ENCODE results near the gene CD28.

CD28 gene

DNA sequence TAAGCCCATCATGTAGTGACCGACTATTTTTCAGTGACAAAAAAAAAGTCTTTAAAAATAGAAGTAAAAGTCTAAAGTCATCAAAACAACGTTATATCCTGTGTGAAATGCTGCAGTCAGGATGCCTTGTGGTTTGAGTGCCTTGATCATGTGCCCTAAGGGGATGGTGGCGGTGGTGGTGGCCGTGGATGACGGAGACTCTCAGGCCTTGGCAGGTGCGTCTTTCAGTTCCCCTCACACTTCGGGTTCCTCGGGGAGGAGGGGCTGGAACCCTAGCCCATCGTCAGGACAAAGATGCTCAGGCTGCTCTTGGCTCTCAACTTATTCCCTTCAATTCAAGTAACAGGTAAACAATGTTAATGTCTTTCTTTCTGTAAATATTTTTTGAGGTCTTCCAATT lies at the start of gene CD28:
Gene CD28 (plus strand): TSS at position 237 of the 400 bp plus-strand sequence. CDS start 58 bp downstream, at position 295.
- Histone ChIP-seq H3K36me3 (ENCODE audit: control insufficient read depth, insufficient read depth, low read length) (no peaks in the 10 kb centered on the region), H3K27ac (ENCODE audit: low read length) (no peak within 1 kb of the TSS), H3K4me3 (ENCODE audit: low read length) (no peak within 1 kb of the TSS), H3K4me1 (ENCODE audit: control insufficient read depth, insufficient read depth, low read length) (no peaks in the 10 kb centered on the region; the same call in 1 of the 2 replicates), H3K27me3 (ENCODE audit: control insufficient read depth, insufficient read depth, low read length) (no peaks in the 10 kb centered on the region), H3K9me3 (ENCODE audit: control insufficient read depth, insufficient read depth, low read length) (no peaks in the 10 kb centered on the region)
- DNase-seq (ENCODE audit: low read depth, low spot score) = no peak
- no CpG with 5 or more reads among the region's 9 CpGs for WGBS (ENCODE audit: insufficient coverage, insufficient read length)

DNA sequence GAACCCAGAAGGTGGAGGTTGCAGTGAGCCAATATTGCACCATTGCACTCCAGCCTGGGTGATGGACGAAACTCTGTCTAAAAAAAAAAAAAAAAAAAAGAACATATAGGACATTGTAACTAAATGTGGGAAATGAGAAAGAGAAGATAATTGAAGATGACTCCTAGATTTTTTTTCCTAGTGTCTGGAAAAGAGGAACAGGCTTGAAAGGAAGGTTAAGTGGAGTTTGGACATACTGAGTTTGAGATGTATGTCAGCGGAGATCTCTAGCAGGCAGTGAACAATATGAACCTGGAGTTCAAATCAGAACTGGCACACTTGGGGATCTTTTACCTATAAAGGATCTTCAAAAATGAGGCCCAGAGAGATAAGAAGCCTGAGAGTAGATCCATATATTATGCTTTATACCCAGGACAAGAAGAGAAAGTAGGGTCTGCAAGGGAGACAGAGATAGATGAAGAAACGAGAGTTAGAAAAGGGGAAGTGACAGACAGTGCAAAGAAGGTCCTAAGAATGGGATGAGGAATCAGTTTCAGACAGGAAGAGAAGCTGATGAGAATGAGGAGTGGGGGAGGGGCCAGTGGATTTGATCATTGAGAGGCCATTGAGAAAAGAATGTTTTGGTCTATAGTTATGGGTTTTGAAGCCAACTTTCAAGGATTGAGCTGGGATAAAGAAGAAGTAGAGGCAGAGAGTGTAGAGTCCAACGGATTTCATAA lies 46.9 kb upstream of the CD28 start:
- no peaks in the 10 kb centered on the region for H3K36me3 ChIP-seq (ENCODE audit: control insufficient read depth, insufficient read depth, low read length)
- H3K27me3 ChIP-seq (ENCODE audit: control insufficient read depth, insufficient read depth, low read length) = no peaks in the 10 kb centered on the region
- no peak for DNase-seq (ENCODE audit: low read depth, low spot score)
- H3K4me3 ChIP-seq (ENCODE audit: low read length) = no peak overlapping the region
- no CpG with 5 or more reads among the region's 4 CpGs for WGBS (ENCODE audit: insufficient coverage, insufficient read length)
- H3K27ac ChIP-seq (ENCODE audit: low read length) = no peak overlapping the region
- no peaks in the 10 kb centered on the region for H3K9me3 ChIP-seq (ENCODE audit: control insufficient read depth, insufficient read depth, low read length)
- H3K4me1 ChIP-seq (ENCODE audit: control insufficient read depth, insufficient read depth, low read length) = peaks cover 4% of the 10 kb centered on the region; the same call in 1 of the 2 replicates

DNA sequence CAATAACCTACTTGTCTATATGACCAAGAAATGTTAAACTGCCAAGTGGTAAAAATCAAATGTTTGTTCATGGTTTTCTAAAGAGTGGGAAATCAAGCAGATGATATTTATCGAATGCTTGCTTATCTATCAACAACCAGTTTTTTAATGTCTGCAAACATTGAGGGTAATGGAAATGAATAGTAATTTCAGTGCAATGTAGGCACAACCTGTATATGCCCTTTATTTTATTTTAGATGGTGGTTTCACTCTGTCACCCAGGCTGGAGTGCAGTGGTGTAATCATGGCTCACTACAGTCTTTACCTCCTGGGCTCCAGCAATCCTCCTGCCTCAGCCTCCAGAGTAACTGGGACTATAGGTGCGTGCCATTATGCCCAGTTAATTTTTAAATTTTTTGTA lies 46.0 kb upstream of the CD28 start:
- WGBS (ENCODE audit: insufficient coverage, insufficient read length) = no CpG with 5 or more reads among the region's 2 CpGs
- DNase-seq (ENCODE audit: low read depth, low spot score) = no peak
- no peaks in the 10 kb centered on the region for H3K36me3 ChIP-seq (ENCODE audit: control insufficient read depth, insufficient read depth, low read length)
- H3K27me3 ChIP-seq (ENCODE audit: control insufficient read depth, insufficient read depth, low read length) = no peaks in the 10 kb centered on the region
- no peak overlapping the region for H3K4me3 ChIP-seq (ENCODE audit: low read length)
- no peaks in the 10 kb centered on the region for H3K9me3 ChIP-seq (ENCODE audit: control insufficient read depth, insufficient read depth, low read length)
- no peak overlapping the region for H3K27ac ChIP-seq (ENCODE audit: low read length)
- H3K4me1 ChIP-seq (ENCODE audit: control insufficient read depth, insufficient read depth, low read length) = peaks cover 4% of the 10 kb centered on the region; the same call in 1 of the 2 replicates

DNA sequence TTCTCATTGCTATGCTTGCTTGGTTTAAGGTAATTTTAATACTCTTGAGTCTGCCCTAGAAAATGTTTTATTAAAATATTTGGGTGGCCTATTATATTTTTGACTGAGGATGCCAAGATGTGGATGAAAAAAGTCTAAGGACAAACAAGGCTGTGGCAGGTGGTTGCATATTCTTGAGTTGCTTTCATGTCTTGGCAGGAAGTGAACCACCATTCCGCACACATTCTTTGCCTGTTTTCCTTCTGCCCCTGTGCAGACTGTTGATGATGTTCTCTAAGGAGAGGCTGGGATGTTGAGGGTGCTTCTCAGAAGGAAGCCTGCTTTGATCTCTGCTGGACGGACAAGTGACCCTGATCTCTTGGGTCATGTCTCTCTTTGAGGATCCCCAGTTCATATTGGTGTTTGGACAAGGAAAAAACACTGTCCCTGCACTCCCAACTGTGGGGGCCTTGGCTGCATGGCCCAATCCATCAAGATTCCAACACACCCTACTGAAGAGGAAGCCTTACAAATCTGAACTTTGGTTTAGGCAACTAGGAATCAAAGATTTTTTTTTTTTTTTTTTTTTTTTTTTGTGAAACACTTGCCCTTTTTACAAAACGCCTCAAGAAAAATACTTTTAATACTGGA lies 45.0 kb upstream of the CD28 start:
- Histone ChIP-seq H3K27me3 (ENCODE audit: control insufficient read depth, insufficient read depth, low read length) (no peaks in the 10 kb centered on the region), H3K36me3 (ENCODE audit: control insufficient read depth, insufficient read depth, low read length) (no peaks in the 10 kb centered on the region), H3K4me1 (ENCODE audit: control insufficient read depth, insufficient read depth, low read length) (peaks cover 4% of the 10 kb centered on the region; the same call in 1 of the 2 replicates), H3K4me3 (ENCODE audit: low read length) (no peak overlapping the region), H3K27ac (ENCODE audit: low read length) (no peak overlapping the region), H3K9me3 (ENCODE audit: control insufficient read depth, insufficient read depth, low read length) (no peaks in the 10 kb centered on the region)
- no CpG with 5 or more reads among the region's 3 CpGs for WGBS (ENCODE audit: insufficient coverage, insufficient read length)
- no peak for DNase-seq (ENCODE audit: low read depth, low spot score)

DNA sequence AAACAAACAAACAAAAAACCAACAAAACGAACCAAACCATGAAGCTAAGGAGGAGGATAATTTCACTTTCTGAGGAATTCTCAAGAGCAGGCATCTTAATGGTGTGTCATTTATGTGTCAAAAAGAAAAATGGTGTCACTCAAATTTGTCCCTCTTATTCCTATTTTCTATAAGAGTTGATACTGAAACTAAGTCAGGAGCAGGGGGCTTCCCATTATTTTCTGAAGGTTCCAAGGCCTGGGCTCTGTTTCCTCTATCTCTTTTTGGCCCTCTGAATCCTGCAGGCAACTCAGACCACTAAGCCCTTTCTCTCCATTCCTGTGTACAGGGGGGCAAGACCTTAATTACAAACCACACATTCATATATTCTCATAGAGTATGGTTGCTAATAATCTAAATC lies 44.0 kb upstream of the CD28 start:
- Histone ChIP-seq H3K27ac (ENCODE audit: low read length) (no peak overlapping the region), H3K27me3 (ENCODE audit: control insufficient read depth, insufficient read depth, low read length) (no peaks in the 10 kb centered on the region), H3K36me3 (ENCODE audit: control insufficient read depth, insufficient read depth, low read length) (no peaks in the 10 kb centered on the region), H3K4me3 (ENCODE audit: low read length) (no peak overlapping the region), H3K9me3 (ENCODE audit: control insufficient read depth, insufficient read depth, low read length) (no peaks in the 10 kb centered on the region), H3K4me1 (ENCODE audit: control insufficient read depth, insufficient read depth, low read length) (peaks cover 4% of the 10 kb centered on the region; the same call in 1 of the 2 replicates)
- WGBS (ENCODE audit: insufficient coverage, insufficient read length) = no CpG with 5 or more reads among the region's 1 CpG
- DNase-seq (ENCODE audit: low read depth, low spot score) = no peak

DNA sequence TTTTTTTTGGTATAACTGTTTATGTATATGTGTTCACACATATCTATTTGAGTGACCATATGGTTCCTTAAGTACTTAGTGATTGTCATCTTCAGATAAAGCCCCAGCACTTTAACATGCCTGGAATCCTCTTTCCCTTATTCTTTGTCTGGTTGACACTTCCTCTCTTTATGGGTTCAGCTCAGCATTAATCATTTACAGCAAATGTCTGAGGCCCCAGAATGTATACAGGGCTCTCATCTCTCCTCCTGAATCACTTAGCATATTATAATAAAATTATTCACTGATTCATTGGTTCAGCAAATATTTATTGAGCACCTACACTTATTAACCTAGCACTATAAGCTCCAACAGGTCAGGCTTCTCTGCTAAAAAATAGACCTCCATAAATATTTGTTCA lies 43.5 kb upstream of the CD28 start:
- Histone ChIP-seq H3K4me3 (ENCODE audit: low read length) (no peak overlapping the region), H3K27me3 (ENCODE audit: control insufficient read depth, insufficient read depth, low read length) (no peaks in the 10 kb centered on the region), H3K36me3 (ENCODE audit: control insufficient read depth, insufficient read depth, low read length) (no peaks in the 10 kb centered on the region), H3K27ac (ENCODE audit: low read length) (no peak overlapping the region), H3K9me3 (ENCODE audit: control insufficient read depth, insufficient read depth, low read length) (no peaks in the 10 kb centered on the region), H3K4me1 (ENCODE audit: control insufficient read depth, insufficient read depth, low read length) (peaks cover 4% of the 10 kb centered on the region; the same call in 1 of the 2 replicates)
- no peak for DNase-seq (ENCODE audit: low read depth, low spot score)

DNA sequence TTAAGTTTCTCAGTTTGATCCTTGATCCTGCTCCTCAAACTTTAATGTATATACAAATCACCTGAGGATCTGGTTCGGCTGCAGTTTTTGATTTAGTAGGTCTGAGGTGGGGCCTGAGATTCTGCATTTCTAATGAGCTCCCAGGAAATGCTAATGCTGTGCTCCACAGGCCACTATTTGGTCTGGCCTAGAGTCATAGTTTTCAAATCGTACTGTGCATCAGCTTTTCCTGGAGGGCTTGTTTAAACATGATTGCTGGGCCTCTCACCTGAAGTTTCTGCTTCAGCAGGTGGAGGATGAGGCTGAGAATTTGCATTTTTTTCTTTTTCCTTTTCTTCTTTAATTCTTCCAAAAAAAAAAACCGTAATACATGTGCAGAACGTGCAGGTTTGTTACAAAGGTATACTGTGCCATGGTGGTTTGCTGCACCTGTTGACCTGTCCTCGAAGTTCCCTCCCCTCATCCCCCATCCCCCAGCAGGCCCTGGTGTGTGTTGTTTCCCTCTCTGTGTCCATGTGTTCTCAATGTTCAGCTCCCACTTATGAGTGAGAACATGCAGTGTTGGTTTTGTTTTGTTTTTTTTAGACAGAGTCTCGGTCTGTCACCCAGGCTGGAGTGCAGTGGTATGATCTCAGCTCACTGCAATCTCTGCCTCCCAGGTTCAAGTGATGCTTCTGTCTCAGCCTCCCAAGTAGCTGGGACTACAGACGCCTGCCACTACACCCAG lies 42.2 kb upstream of the CD28 start:
- no peaks in the 10 kb centered on the region for H3K9me3 ChIP-seq (ENCODE audit: control insufficient read depth, insufficient read depth, low read length)
- H3K4me1 ChIP-seq (ENCODE audit: control insufficient read depth, insufficient read depth, low read length) = peaks cover 4% of the 10 kb centered on the region; the same call in 1 of the 2 replicates
- H3K36me3 ChIP-seq (ENCODE audit: control insufficient read depth, insufficient read depth, low read length) = no peaks in the 10 kb centered on the region
- no CpG with 5 or more reads among the region's 7 CpGs for WGBS (ENCODE audit: insufficient coverage, insufficient read length)
- no peak for DNase-seq (ENCODE audit: low read depth, low spot score)
- no peak overlapping the region for H3K4me3 ChIP-seq (ENCODE audit: low read length)
- no peak overlapping the region for H3K27ac ChIP-seq (ENCODE audit: low read length)
- H3K27me3 ChIP-seq (ENCODE audit: control insufficient read depth, insufficient read depth, low read length) = no peaks in the 10 kb centered on the region

DNA sequence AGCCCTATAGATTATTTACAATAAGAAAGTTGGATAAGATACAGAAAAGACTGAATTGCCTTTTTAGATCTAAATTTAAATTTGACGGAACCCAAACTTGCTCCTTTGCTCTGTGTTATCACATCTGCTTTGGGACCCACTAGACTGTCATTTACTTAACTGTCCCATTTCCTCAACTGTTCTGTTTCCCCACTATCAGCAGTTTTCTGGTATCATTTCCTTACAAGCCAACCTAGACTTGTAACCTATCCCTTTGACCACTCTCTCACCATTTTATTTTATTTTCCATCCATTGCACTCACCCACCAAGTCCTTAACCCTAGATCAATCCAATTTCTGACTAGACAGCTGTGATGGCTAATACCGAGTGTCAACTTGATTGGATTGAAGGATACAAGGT lies 38.6 kb upstream of the CD28 start:
- Histone ChIP-seq H3K9me3 (ENCODE audit: control insufficient read depth, insufficient read depth, low read length) (no peaks in the 10 kb centered on the region), H3K36me3 (ENCODE audit: control insufficient read depth, insufficient read depth, low read length) (no peaks in the 10 kb centered on the region), H3K4me3 (ENCODE audit: low read length) (no peak overlapping the region), H3K4me1 (ENCODE audit: control insufficient read depth, insufficient read depth, low read length) (peaks cover 4% of the 10 kb centered on the region; the same call in 1 of the 2 replicates), H3K27ac (ENCODE audit: low read length) (no peak overlapping the region), H3K27me3 (ENCODE audit: control insufficient read depth, insufficient read depth, low read length) (no peaks in the 10 kb centered on the region)
- no peak for DNase-seq (ENCODE audit: low read depth, low spot score)
- WGBS (ENCODE audit: insufficient coverage, insufficient read length) = no CpG with 5 or more reads among the region's 2 CpGs

DNA sequence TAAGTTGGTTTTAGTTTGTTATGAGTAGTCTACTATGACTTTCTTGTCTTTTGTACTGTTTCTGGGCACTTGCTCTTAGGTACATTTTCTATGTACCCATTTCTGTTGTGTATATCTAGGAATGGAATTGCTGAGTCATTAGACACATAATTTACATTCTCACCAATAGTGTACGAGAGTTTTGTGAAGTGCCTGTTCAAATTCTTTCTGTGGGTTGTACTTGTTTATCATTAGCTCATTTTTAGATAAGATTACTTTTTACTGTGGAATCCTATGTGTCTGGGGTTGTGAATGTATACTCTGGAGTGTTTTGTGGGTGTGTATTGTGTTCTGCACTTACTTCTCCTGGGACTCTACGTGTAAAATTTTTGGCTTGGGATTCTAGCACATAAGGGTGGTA lies 36.6 kb upstream of the CD28 start:
- Histone ChIP-seq H3K27me3 (ENCODE audit: control insufficient read depth, insufficient read depth, low read length) (no peaks in the 10 kb centered on the region), H3K27ac (ENCODE audit: low read length) (no peak overlapping the region), H3K4me1 (ENCODE audit: control insufficient read depth, insufficient read depth, low read length) (no peaks in the 10 kb centered on the region), H3K36me3 (ENCODE audit: control insufficient read depth, insufficient read depth, low read length) (no peaks in the 10 kb centered on the region), H3K4me3 (ENCODE audit: low read length) (no peak overlapping the region), H3K9me3 (ENCODE audit: control insufficient read depth, insufficient read depth, low read length) (no peaks in the 10 kb centered on the region)
- no CpG with 5 or more reads among the region's 2 CpGs for WGBS (ENCODE audit: insufficient coverage, insufficient read length)
- no peak for DNase-seq (ENCODE audit: low read depth, low spot score)

DNA sequence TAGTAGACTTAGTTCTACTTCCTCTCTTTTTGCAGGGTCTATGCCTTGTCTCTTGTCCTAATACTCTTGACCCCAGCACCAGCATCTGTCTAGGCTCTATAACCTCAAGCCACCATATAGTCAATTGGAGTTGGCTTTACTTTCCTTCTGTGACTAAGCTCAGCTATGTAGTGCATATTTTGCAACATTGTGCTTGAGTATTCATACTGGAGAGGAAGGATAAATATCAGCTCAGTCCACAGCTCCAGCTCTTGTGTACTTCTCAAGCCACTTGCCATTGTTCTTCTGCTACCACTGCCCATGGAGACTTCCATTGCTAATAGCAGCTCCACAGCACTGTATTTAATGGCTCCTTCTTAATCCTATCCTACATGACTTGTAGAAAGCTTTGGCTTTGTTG lies 35.5 kb upstream of the CD28 start:
- Histone ChIP-seq H3K9me3 (ENCODE audit: control insufficient read depth, insufficient read depth, low read length) (no peaks in the 10 kb centered on the region), H3K27ac (ENCODE audit: low read length) (no peak overlapping the region), H3K36me3 (ENCODE audit: control insufficient read depth, insufficient read depth, low read length) (no peaks in the 10 kb centered on the region), H3K4me3 (ENCODE audit: low read length) (no peak overlapping the region), H3K27me3 (ENCODE audit: control insufficient read depth, insufficient read depth, low read length) (no peaks in the 10 kb centered on the region), H3K4me1 (ENCODE audit: control insufficient read depth, insufficient read depth, low read length) (no peaks in the 10 kb centered on the region)
- no peak for DNase-seq (ENCODE audit: low read depth, low spot score)

Data from iPS DF 6.9 (cell line).